OCI-LY7 (cell line): ENCODE measurements around the gene CDC25A.

Source experiments
- EZH2phosphoT487 ChIP-seq: fragments of 200-600 bp; sonication (generic); IDR thresholded peaks from 2 replicates; pipeline ENCODE4 v1.6.1; 2018; ENCODE audit warnings: low read depth, borderline replicate concordance, mild to moderate bottlenecking, mixed run types, antibody characterized with exemption, low read length, moderate library complexity, mixed read lengths
- TF ChIP-seq, protein P1 (sequence below): fragments of 200-600 bp; sonication (generic); conservative IDR thresholded peaks from 2 replicates; pipeline ENCODE4 v1.5.1; 2014; ENCODE audit warnings: mild to moderate bottlenecking, antibody characterized with exemption, low read length, moderate library complexity, mixed read lengths

DNA sequence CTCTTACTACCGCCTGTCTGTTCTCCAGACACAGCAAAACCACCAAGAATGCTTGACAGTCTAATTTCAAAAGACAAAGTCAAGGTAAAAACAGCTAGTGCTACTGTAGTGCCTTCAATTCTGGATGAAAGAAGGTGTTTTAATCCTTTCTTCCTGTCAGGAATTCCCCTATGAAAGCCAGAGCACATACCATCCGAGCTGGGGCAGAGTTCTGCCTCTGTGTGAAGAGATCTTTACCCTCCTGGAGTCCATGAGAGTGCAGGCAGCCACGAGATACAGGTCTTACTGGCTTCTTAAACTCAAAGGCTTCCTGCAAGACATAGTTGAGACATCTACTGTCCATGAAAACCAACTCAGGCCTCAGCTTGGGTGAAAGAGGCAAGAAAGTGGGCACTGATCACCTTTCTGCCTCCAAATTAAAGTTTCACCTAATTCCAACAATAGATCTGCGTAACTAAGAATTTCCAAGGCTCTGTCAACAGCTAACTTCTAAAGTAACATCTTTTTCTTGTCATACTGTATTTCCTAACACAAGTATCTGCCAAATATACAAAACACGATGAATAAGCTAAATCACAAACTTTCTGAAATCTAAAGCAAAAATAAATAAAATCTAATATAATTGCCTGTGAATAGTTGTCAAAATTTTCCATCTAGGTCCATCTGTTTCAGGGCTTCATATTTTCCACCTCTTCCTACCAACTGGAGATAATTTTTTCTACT is 7.5 kb downstream of the CDC25A start:
- TF ChIP-seq, protein P1, sequence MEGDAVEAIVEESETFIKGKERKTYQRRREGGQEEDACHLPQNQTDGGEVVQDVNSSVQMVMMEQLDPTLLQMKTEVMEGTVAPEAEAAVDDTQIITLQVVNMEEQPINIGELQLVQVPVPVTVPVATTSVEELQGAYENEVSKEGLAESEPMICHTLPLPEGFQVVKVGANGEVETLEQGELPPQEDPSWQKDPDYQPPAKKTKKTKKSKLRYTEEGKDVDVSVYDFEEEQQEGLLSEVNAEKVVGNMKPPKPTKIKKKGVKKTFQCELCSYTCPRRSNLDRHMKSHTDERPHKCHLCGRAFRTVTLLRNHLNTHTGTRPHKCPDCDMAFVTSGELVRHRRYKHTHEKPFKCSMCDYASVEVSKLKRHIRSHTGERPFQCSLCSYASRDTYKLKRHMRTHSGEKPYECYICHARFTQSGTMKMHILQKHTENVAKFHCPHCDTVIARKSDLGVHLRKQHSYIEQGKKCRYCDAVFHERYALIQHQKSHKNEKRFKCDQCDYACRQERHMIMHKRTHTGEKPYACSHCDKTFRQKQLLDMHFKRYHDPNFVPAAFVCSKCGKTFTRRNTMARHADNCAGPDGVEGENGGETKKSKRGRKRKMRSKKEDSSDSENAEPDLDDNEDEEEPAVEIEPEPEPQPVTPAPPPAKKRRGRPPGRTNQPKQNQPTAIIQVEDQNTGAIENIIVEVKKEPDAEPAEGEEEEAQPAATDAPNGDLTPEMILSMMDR: no peak
- no peak for TF ChIP-seq EZH2phosphoT487
